GM23338 (cell line): Measurements from ENCODE around the gene WFS1. TPM values are rescaled to one million over a fixed set of nuclear protein-coding genes. Genes with fewer than 3 reads are reported as not detected.

Experiments used
- ATAC-seq: fragments of 200-7000 bp; cut with Tn5 transposase; 3 replicates; pipeline ENCODE4 v1.9.1; 2020
- DNase-seq: peaks from one replicate; pipeline ENCODE4 v3.0.0-alpha.2; 2015; ENCODE audit warnings: low spot score
- H2AFZ ChIP-seq: fragments of 200-600 bp; sonication (generic); 2 replicates; pipeline ENCODE4 v1.8.0; 2016; ENCODE audit warnings: antibody characterized with exemption, mild to moderate bottlenecking, moderate library complexity
- H3F3A ChIP-seq: fragments of 200-600 bp; sonication (generic); replicated peaks from 2 replicates; pipeline ENCODE4 v1.8.0; 2017; ENCODE audit warnings: antibody characterized with exemption, mixed run types, low read depth
- H3K27ac ChIP-seq: fragments of 200-600 bp; sonication (generic); 2 replicates; pipeline ENCODE4 v1.6.1; 2016; ENCODE audit warnings: low read depth
- H3K27me3 ChIP-seq: fragments of 200-600 bp; sonication (generic); 2 replicates; pipeline ENCODE4 v1.8.0; 2016; ENCODE audit warnings: mild to moderate bottlenecking, mixed run types, moderate library complexity; ENCODE audit not compliant: insufficient read depth
- H3K36me3 ChIP-seq: fragments of 200-600 bp; sonication (generic); 2 replicates; pipeline ENCODE4 v1.8.0; 2016; ENCODE audit warnings: mild to moderate bottlenecking; ENCODE audit not compliant: insufficient read depth
- H3K4me1 ChIP-seq: fragments of 200-600 bp; sonication (generic); 2 replicates; pipeline ENCODE4 v1.8.0; 2016; ENCODE audit warnings: mild to moderate bottlenecking, moderate library complexity; ENCODE audit not compliant: insufficient read depth
- H3K4me2 ChIP-seq: fragments of 200-600 bp; sonication (generic); 2 replicates; pipeline ENCODE4 v1.7.1; 2017; ENCODE audit warnings: mixed run types
- H3K4me3 ChIP-seq: fragments of 200-600 bp; sonication (generic); 2 replicates; pipeline ENCODE4 v1.6.1; 2016; ENCODE audit warnings: mixed run types
- H3K79me2 ChIP-seq: fragments of 200-600 bp; sonication (generic); replicated peaks from 2 replicates; pipeline ENCODE4 v1.8.0; 2017; ENCODE audit warnings: mild to moderate bottlenecking; ENCODE audit not compliant: insufficient read depth
- H3K9me2 ChIP-seq: fragments of 200-600 bp; sonication (generic); 2 replicates; pipeline ENCODE4 v1.8.0; 2017; ENCODE audit not compliant: insufficient read depth
- H4K20me1 ChIP-seq: fragments of 200-600 bp; sonication (generic); replicated peaks from 2 replicates; pipeline ENCODE4 v1.8.0; 2017; ENCODE audit warnings: mild to moderate bottlenecking; ENCODE audit not compliant: insufficient read depth
- H3K27ac Mint-ChIP-seq: 2 replicates; pipeline ENCODE4 v1.8.0; 2020; ENCODE audit warnings: inconsistent platforms, mild to moderate bottlenecking, moderate library complexity, mixed read lengths
- H3K27me3 Mint-ChIP-seq: 3 replicates; pipeline ENCODE4 v1.8.0; 2022; ENCODE audit warnings: low read depth, mild to moderate bottlenecking, moderate library complexity, mixed read lengths, inconsistent platforms; ENCODE audit not compliant: insufficient read depth, poor library complexity
- H3K36me3 Mint-ChIP-seq: 3 replicates; pipeline ENCODE4 v1.8.0; 2021; ENCODE audit warnings: low read depth, mild to moderate bottlenecking, inconsistent platforms, moderate library complexity, mixed read lengths
- H3K4me1 Mint-ChIP-seq: 3 replicates; pipeline ENCODE4 v1.8.0; 2020; ENCODE audit warnings: mild to moderate bottlenecking, inconsistent platforms, mixed read lengths
- H3K4me3 Mint-ChIP-seq: 3 replicates; pipeline ENCODE4 v1.8.0; 2021; ENCODE audit warnings: moderate library complexity, mild to moderate bottlenecking, inconsistent platforms, mixed read lengths
- H3K9me3 Mint-ChIP-seq: 3 replicates; pipeline ENCODE4 v1.8.0; 2020; ENCODE audit warnings: moderate library complexity, mild to moderate bottlenecking, inconsistent platforms, mixed read lengths
- CREB1 ChIP-seq: fragments of 250-450 bp; sonication (Bioruptor Pico); IDR thresholded peaks from 2 replicates; pipeline ENCODE4 v1.5.0; 2020; ENCODE audit warnings: low read depth, mild to moderate bottlenecking, moderate library complexity
- CTCF ChIP-seq, 2 experiments: fragments of 200-600 bp in 1 of 2; sonication (generic) in 1 of 2; conservative IDR thresholded peaks; 2 replicates each; pipeline versions ENCODE4 v1.5.1 to v1.6.1; 2016 to 2017; ENCODE audit warnings: antibody characterized with exemption in 2 of 2, low read depth in 2 of 2, mild to moderate bottlenecking in 2 of 2, moderate library complexity in 1 of 2
- EZH2 ChIP-seq: fragments of 200-600 bp; sonication (generic); IDR thresholded peaks from one replicate; pipeline ENCODE4 v1.8.0; 2017; ENCODE audit warnings: antibody characterized with exemption, mild to moderate bottlenecking, low read depth; ENCODE audit not compliant: unreplicated experiment
- EZH2phosphoT487 ChIP-seq: fragments of 200-600 bp; sonication (generic); IDR thresholded peaks from one replicate; pipeline ENCODE4 v1.8.1; 2018; ENCODE audit warnings: antibody characterized with exemption; ENCODE audit not compliant: unreplicated experiment
- JUNB ChIP-seq: IDR thresholded peaks from one replicate; pipeline ENCODE4 v1.6.1; 2016; ENCODE audit warnings: antibody characterized with exemption; ENCODE audit not compliant: unreplicated experiment
- NANOG ChIP-seq: IDR thresholded peaks from 2 replicates; pipeline ENCODE4 v1.6.1; 2016; ENCODE audit warnings: antibody characterized with exemption, borderline replicate concordance
- POLR2AphosphoS5 ChIP-seq: IDR thresholded peaks from 2 replicates; pipeline ENCODE4 v1.6.1; 2016; ENCODE audit warnings: antibody characterized with exemption, low read depth
- STAT1 ChIP-seq: IDR thresholded peaks from one replicate; pipeline ENCODE4 v1.6.1; 2016; ENCODE audit warnings: antibody characterized with exemption; ENCODE audit not compliant: unreplicated experiment
- ZNF114 ChIP-seq: fragments of 250-450 bp; sonication (Bioruptor Pico); IDR thresholded peaks from 2 replicates; pipeline ENCODE4 v1.5.0; 2020; ENCODE audit warnings: mild to moderate bottlenecking, moderate library complexity
- ZNF331 ChIP-seq: fragments of 250-450 bp; sonication (Bioruptor Pico); IDR thresholded peaks from 2 replicates; pipeline ENCODE4 v1.5.0; 2020; ENCODE audit warnings: low read depth, mild to moderate bottlenecking, moderate library complexity
- ZNF462 ChIP-seq: fragments of 250-450 bp; sonication (Bioruptor Pico); IDR thresholded peaks from 2 replicates; pipeline ENCODE4 v1.5.0; 2020; ENCODE audit warnings: mild to moderate bottlenecking, moderate library complexity
- polyA plus RNA-seq: library from polyadenylated mRNA; unstranded; fragments of >200 nt; fragmentation: Nextera tagmentation; extraction: Ambion mirVana; gene quantifications from 2 replicates; pipeline ENCODE4 v1.2.1, GENCODE V29; 2016
- total RNA-seq: library from RNA; depleted of rRNA; stranded (reverse); fragments of >200 nt; shearing (Covaris generic); gene quantifications from 2 replicates; pipeline ENCODE4 v1.2.3, GENCODE V29; 2014
- TF ChIP-seq, protein P1 (sequence below): IDR thresholded peaks from one replicate; pipeline ENCODE4 v1.6.1; 2018; ENCODE audit warnings: antibody characterized with exemption; ENCODE audit not compliant: unreplicated experiment
- TF ChIP-seq, protein P2 (sequence below): IDR thresholded peaks from 2 replicates; pipeline ENCODE4 v1.6.1; 2016; ENCODE audit warnings: antibody characterized with exemption

The WFS1 gene
- total and polyA plus RNA-seq, 2 experiments from 2014 or later, result 24.7 to 45.4 TPM

GRCh38 chr4:6340446-6341015 lies 70.9 kb downstream of the WFS1 start:
- H3K27ac Mint-ChIP-seq, result no peak overlapping the region

More at GRCh38 chr4:6340446-6341015, 70.9 kb downstream of the WFS1 start:
- no peaks in the 10 kb centered on the region for H3K36me3 ChIP-seq
- no peak overlapping the region for H3K27ac ChIP-seq
- Mint-ChIP-seq H3K4me3 (no peak overlapping the region), H3K9me3 (no peaks in the 10 kb centered on the region), H3K27me3 (peaks cover 12% of the 10 kb centered on the region), H3K36me3 (no peaks in the 10 kb centered on the region), H3K4me1 (peaks cover 36% of the 10 kb centered on the region)
- H3K4me1 ChIP-seq, result peaks cover 12% of the 10 kb centered on the region; the same call in 1 of the 2 replicates
- no peak overlapping the region for H3K4me2 ChIP-seq
- no peaks in the 10 kb centered on the region for H4K20me1 ChIP-seq
- ATAC-seq, result no peak
- H2AFZ ChIP-seq, result no peak overlapping the region
- H3F3A ChIP-seq, result no peaks in the 10 kb centered on the region
- H3K9me2 ChIP-seq, result no peaks in the 10 kb centered on the region
- TF ChIP-seq STAT1 (no peak), CREB1 (CRISPR knock-in tag) (no peak), ZNF462 (CRISPR knock-in tag) (no peak), POLR2AphosphoS5 (no peak), ZNF114 (no peak), CTCF (conservative IDR thresholded peaks at IDR 0.05; ENCODE audit: low read depth in 2 of 2) (no peak), EZH2 (no peak), JUNB (no peak), NANOG (no peak), ZNF331 (no peak), EZH2phosphoT487 (no peak)
- TF ChIP-seq, protein P1, sequence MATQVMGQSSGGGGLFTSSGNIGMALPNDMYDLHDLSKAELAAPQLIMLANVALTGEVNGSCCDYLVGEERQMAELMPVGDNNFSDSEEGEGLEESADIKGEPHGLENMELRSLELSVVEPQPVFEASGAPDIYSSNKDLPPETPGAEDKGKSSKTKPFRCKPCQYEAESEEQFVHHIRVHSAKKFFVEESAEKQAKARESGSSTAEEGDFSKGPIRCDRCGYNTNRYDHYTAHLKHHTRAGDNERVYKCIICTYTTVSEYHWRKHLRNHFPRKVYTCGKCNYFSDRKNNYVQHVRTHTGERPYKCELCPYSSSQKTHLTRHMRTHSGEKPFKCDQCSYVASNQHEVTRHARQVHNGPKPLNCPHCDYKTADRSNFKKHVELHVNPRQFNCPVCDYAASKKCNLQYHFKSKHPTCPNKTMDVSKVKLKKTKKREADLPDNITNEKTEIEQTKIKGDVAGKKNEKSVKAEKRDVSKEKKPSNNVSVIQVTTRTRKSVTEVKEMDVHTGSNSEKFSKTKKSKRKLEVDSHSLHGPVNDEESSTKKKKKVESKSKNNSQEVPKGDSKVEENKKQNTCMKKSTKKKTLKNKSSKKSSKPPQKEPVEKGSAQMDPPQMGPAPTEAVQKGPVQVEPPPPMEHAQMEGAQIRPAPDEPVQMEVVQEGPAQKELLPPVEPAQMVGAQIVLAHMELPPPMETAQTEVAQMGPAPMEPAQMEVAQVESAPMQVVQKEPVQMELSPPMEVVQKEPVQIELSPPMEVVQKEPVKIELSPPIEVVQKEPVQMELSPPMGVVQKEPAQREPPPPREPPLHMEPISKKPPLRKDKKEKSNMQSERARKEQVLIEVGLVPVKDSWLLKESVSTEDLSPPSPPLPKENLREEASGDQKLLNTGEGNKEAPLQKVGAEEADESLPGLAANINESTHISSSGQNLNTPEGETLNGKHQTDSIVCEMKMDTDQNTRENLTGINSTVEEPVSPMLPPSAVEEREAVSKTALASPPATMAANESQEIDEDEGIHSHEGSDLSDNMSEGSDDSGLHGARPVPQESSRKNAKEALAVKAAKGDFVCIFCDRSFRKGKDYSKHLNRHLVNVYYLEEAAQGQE, result no peak
- TF ChIP-seq, protein P2, sequence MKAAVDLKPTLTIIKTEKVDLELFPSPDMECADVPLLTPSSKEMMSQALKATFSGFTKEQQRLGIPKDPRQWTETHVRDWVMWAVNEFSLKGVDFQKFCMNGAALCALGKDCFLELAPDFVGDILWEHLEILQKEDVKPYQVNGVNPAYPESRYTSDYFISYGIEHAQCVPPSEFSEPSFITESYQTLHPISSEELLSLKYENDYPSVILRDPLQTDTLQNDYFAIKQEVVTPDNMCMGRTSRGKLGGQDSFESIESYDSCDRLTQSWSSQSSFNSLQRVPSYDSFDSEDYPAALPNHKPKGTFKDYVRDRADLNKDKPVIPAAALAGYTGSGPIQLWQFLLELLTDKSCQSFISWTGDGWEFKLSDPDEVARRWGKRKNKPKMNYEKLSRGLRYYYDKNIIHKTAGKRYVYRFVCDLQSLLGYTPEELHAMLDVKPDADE, result no peak
- H3K79me2 ChIP-seq, result no peaks in the 10 kb centered on the region
- H3K27me3 ChIP-seq, result no peaks in the 10 kb centered on the region
- DNase-seq, result no peak
- no peak overlapping the region for H3K4me3 ChIP-seq
